Ovary (tissue), 3 donors: ENCODE data around the gene MAD1L1.

Experiments used
- CTCF ChIP-seq, 3 donors: fragments of 450-650 bp in 2 of 3; fragments of 200-600 bp in 1 of 3; IDR thresholded peaks; one replicate each; pipeline versions ENCODE4 v1.5.1 to v1.8.0; 2016 to 2022; ENCODE audit warnings: antibody characterized with exemption in 3 of 3, mild to moderate bottlenecking in 1 of 3
- POLR2A ChIP-seq: fragments of 450-650 bp; IDR thresholded peaks from one replicate; pipeline ENCODE4 v1.6.1; 2017; ENCODE audit warnings: antibody characterized with exemption, mild to moderate bottlenecking, moderate library complexity
- donor health status: DM: no; HTN: no; CAD: no.

- TF ChIP-seq CTCF (IDR thresholded peaks at IDR 0.05) (no peak), POLR2A (no peak)
Measured at GRCh38 chr7:2054927-2055326, 177.8 kb downstream of the MAD1L1 start.
